ENCODE results near the gene LRRC7. TPM values are rescaled to one million over a fixed set of nuclear protein-coding genes. Genes with fewer than 3 reads are reported as not detected.

Gene LRRC7
- total and polyA plus RNA-seq, 2 experiments from 2014 or later: 0.99 to 1.8 TPM

DNA sequence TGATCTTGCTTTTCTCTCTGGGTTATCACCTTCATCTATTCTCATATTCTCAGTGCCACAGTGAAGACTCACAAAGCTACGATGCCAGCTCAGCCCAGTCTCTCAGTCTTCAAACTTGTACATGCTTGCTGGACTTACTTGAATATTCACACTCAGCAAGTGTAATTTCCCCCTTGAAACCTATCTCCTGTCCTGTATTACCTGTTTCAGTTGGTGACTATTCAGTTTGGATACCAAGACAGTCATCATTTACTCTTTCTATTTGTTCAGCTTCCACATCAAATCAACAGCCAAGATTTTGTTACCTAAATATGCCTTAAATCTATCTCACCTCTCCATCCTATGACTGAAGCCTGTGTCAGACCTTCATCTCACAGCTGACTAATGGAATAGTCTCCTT is 209.7 kb downstream of the LRRC7 start:
- DNase-seq (ENCODE audit: low spot score): no peak
- 86% methylated on average over 1 of the region's 1 CpG for WGBS (ENCODE audit: low lambda C conversion rate, missing lambda C conversion rate)

DNA sequence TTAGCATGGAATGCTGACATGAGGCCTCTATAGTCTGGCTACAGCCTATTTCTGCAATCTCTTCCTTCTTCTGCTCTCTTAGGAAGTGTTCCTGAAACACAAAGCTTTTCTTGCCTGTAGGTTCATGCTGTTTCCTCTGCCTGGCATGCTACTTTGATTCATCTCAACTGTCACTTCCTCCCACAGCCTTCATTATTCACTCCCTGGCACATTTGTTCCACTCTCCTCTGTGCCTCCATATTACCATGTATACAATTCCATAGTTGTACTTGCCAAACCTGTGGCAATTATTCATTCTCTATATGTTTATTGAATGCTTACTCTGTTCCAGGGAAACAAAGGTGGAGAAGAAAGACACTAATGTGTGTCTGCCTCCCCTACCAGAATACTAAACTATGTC is 210.2 kb downstream of the LRRC7 start:
- TF ChIP-seq EZH2phosphoT487 (IDR thresholded peaks at IDR 0.05; ENCODE audit: low read depth, severe bottlenecking, unreplicated experiment) (no peak), EZH2 (IDR thresholded peaks at IDR 0.05; ENCODE audit: borderline replicate concordance) (no peak)
- TF ChIP-seq, protein P1, sequence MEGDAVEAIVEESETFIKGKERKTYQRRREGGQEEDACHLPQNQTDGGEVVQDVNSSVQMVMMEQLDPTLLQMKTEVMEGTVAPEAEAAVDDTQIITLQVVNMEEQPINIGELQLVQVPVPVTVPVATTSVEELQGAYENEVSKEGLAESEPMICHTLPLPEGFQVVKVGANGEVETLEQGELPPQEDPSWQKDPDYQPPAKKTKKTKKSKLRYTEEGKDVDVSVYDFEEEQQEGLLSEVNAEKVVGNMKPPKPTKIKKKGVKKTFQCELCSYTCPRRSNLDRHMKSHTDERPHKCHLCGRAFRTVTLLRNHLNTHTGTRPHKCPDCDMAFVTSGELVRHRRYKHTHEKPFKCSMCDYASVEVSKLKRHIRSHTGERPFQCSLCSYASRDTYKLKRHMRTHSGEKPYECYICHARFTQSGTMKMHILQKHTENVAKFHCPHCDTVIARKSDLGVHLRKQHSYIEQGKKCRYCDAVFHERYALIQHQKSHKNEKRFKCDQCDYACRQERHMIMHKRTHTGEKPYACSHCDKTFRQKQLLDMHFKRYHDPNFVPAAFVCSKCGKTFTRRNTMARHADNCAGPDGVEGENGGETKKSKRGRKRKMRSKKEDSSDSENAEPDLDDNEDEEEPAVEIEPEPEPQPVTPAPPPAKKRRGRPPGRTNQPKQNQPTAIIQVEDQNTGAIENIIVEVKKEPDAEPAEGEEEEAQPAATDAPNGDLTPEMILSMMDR (IDR thresholded peaks at IDR 0.05; ENCODE audit: poor library complexity): no peak
- no peak overlapping the region for H3K4me3 ChIP-seq

More for the DNA sequence above, 209.7 kb downstream of the LRRC7 start:
- no peak for TF ChIP-seq EZH2 (IDR thresholded peaks at IDR 0.05; ENCODE audit: borderline replicate concordance)
- no peak for TF ChIP-seq EZH2phosphoT487 (IDR thresholded peaks at IDR 0.05; ENCODE audit: low read depth, severe bottlenecking, unreplicated experiment)
- TF ChIP-seq, protein P1 (IDR thresholded peaks at IDR 0.05; ENCODE audit: poor library complexity): no peak
- no peaks in the 10 kb centered on the region for H3K9me2 ChIP-seq (replicated peaks; ENCODE audit: insufficient read depth)
- no peaks in the 10 kb centered on the region for H3K9me3 ChIP-seq (ENCODE audit: low read depth)
- no peak overlapping the region for H3K4me2 ChIP-seq
- no peak overlapping the region for H3K27ac ChIP-seq
- no peaks in the 10 kb centered on the region for H3K36me3 ChIP-seq (replicated peaks; ENCODE audit: insufficient read depth, low read depth)
- H3K27me3 ChIP-seq: no peaks in the 10 kb centered on the region
- no peaks in the 10 kb centered on the region for H3K79me2 ChIP-seq
- H2AFZ ChIP-seq: no peak overlapping the region
- H4K20me1 ChIP-seq (ENCODE audit: insufficient read depth, poor library complexity, severe bottlenecking): no peaks in the 10 kb centered on the region
- H3K4me1 ChIP-seq (ENCODE audit: insufficient read depth): no peaks in the 10 kb centered on the region
- no peak overlapping the region for H3K4me3 ChIP-seq

DNA sequence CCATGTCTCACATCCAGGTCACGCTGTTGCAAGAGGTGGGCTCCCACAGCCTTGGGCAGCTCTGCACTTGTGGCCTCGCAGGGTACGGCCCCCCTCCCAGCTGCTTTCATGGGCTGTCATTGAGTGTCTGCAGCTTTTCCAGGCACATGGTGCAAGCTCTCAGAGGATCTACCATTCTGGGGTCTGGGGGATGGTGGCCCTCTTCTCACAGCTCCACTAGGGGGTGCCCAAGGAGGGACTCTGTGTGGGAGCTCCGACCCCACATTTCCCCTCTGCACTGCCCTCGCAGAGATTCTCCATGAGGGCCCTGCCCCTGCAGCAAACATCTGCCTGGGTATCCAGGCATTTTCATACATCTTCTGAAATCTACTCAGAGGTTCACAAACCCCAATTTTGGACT is 219.4 kb downstream of the LRRC7 start:
- 77% methylated on average over 5 of the region's 5 CpGs for WGBS (ENCODE audit: low lambda C conversion rate, missing lambda C conversion rate)
- H3K4me2 ChIP-seq: no peak overlapping the region
- H3K27me3 ChIP-seq: no peaks in the 10 kb centered on the region
- no peaks in the 10 kb centered on the region for H3K9me3 ChIP-seq (ENCODE audit: low read depth)
- TF ChIP-seq EZH2phosphoT487 (IDR thresholded peaks at IDR 0.05; ENCODE audit: low read depth, severe bottlenecking, unreplicated experiment) (no peak), EZH2 (IDR thresholded peaks at IDR 0.05; ENCODE audit: borderline replicate concordance) (no peak)
- TF ChIP-seq, protein P1 (IDR thresholded peaks at IDR 0.05; ENCODE audit: poor library complexity): no peak
- no peaks in the 10 kb centered on the region for H3K9me2 ChIP-seq (replicated peaks; ENCODE audit: insufficient read depth)
- H3K4me1 ChIP-seq (ENCODE audit: insufficient read depth): no peaks in the 10 kb centered on the region
- no peak overlapping the region for H3K4me3 ChIP-seq
- H3K36me3 ChIP-seq (replicated peaks; ENCODE audit: insufficient read depth, low read depth): no peaks in the 10 kb centered on the region
- no peaks in the 10 kb centered on the region for H4K20me1 ChIP-seq (ENCODE audit: insufficient read depth, poor library complexity, severe bottlenecking)
- no peak overlapping the region for H3K27ac ChIP-seq
- no peaks in the 10 kb centered on the region for H3K79me2 ChIP-seq
- no peak overlapping the region for H2AFZ ChIP-seq
- no peak for DNase-seq (ENCODE audit: low spot score)

More for the DNA sequence above, 210.2 kb downstream of the LRRC7 start:
- H3K36me3 ChIP-seq (replicated peaks; ENCODE audit: insufficient read depth, low read depth): no peaks in the 10 kb centered on the region
- H3K9me3 ChIP-seq (ENCODE audit: low read depth): no peaks in the 10 kb centered on the region
- H3K27ac ChIP-seq: no peak overlapping the region
- no peaks in the 10 kb centered on the region for H3K27me3 ChIP-seq
- no peaks in the 10 kb centered on the region for H3K4me1 ChIP-seq (ENCODE audit: insufficient read depth)
- no peak overlapping the region for H2AFZ ChIP-seq
- DNase-seq (ENCODE audit: low spot score): no peak
- H3K4me2 ChIP-seq: no peak overlapping the region
- no peaks in the 10 kb centered on the region for H3K9me2 ChIP-seq (replicated peaks; ENCODE audit: insufficient read depth)
- no peaks in the 10 kb centered on the region for H3K79me2 ChIP-seq
- no peaks in the 10 kb centered on the region for H4K20me1 ChIP-seq (ENCODE audit: insufficient read depth, poor library complexity, severe bottlenecking)

DNA sequence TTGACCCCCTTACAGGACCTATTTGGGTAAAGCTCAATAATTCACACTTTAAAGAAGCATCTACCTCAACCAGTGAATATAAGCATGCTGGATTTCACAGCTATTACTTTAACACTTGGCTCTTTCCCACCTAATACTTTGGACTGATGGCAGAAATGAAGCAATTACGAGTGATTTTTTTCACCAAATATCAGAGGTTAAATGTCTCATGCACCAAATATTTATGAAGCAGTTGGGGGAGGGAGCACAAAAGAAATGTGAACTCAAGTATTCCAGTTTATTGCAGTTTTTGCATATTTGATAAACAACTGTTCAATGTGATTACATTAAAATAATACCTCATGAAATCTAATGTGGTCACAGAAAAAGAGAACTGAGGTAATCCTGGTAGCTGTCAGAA is 223.6 kb downstream of the LRRC7 start:
- Histone ChIP-seq H3K27ac (no peak overlapping the region), H3K9me2 (replicated peaks; ENCODE audit: insufficient read depth) (no peaks in the 10 kb centered on the region), H3K9me3 (ENCODE audit: low read depth) (no peaks in the 10 kb centered on the region), H3K4me3 (no peak overlapping the region), H3K4me2 (no peak overlapping the region), H3K36me3 (replicated peaks; ENCODE audit: insufficient read depth, low read depth) (no peaks in the 10 kb centered on the region), H3K79me2 (no peaks in the 10 kb centered on the region), H3K27me3 (no peaks in the 10 kb centered on the region), H2AFZ (no peak overlapping the region), H3K4me1 (ENCODE audit: insufficient read depth) (no peaks in the 10 kb centered on the region), H4K20me1 (ENCODE audit: insufficient read depth, poor library complexity, severe bottlenecking) (no peaks in the 10 kb centered on the region)
- WGBS (ENCODE audit: low lambda C conversion rate, missing lambda C conversion rate): 84% methylated on average over 1 of the region's 1 CpG
- TF ChIP-seq, protein P1 (IDR thresholded peaks at IDR 0.05; ENCODE audit: poor library complexity): no peak
- no peak for TF ChIP-seq EZH2phosphoT487 (IDR thresholded peaks at IDR 0.05; ENCODE audit: low read depth, severe bottlenecking, unreplicated experiment)
- DNase-seq (ENCODE audit: low spot score): no peak
